Heart left ventricle (tissue), 13 donors: ENCODE results near the gene TMEM178B.

ENCODE experiments used
- POLR2A ChIP-seq, 2 donors: fragments of 450-650 bp; IDR thresholded peaks; one replicate each; pipeline ENCODE4 v1.6.1; 2017; ENCODE audit warnings: antibody characterized with exemption in 2 of 2, mild to moderate bottlenecking in 2 of 2, moderate library complexity in 2 of 2
- TF ChIP-seq, protein P1 (sequence below), 12 donors: fragments of 200-600 bp; sonication (generic) in 4 of 12; IDR thresholded peaks; one replicate each; pipeline versions ENCODE4 v1.5.0 to v1.8.0; 2018 to 2022; ENCODE audit warnings: antibody characterized with exemption in 12 of 12, mild to moderate bottlenecking in 5 of 12
- donor health status: ischemic (EF 13 %, LVEDD 7.1; RV severe dilation, severe dysfunction).
- donor health status: DM: no; HTN: yes; CAD: no.
- donor health status: DM: no; HTN: no; CAD: no.
- donor health status: ischemic (EF 25% LVEDD 6.9; RV normal size, moderate dysfunction).
- donor health status: ischemic (EF 25% LVEDD 5.7; RV mildly dilated, moderate dysfunction).
- donor health status: ischemic (EF 35%, LVEDD 5.7; RV mildly dilated, moderate dysfunction).
- donor health status: nonischemic (EF 11% LVEDD 7.7; RV severe dilation, severe dysfunction).
- donor health status: DM: yes; HTN: yes; CAD: no.
- donor health status: PGD.
- donor health status: ischemic (EF 29% LVEDD 5.4; RV normal size, mild dysfunction).
- donor health status: nonischemic (EF 23%, LVEDD 6.1; RV moderate dilation, normal function).

- TF ChIP-seq POLR2A (IDR thresholded peaks at IDR 0.05) = no peak
- TF ChIP-seq, protein P1, sequence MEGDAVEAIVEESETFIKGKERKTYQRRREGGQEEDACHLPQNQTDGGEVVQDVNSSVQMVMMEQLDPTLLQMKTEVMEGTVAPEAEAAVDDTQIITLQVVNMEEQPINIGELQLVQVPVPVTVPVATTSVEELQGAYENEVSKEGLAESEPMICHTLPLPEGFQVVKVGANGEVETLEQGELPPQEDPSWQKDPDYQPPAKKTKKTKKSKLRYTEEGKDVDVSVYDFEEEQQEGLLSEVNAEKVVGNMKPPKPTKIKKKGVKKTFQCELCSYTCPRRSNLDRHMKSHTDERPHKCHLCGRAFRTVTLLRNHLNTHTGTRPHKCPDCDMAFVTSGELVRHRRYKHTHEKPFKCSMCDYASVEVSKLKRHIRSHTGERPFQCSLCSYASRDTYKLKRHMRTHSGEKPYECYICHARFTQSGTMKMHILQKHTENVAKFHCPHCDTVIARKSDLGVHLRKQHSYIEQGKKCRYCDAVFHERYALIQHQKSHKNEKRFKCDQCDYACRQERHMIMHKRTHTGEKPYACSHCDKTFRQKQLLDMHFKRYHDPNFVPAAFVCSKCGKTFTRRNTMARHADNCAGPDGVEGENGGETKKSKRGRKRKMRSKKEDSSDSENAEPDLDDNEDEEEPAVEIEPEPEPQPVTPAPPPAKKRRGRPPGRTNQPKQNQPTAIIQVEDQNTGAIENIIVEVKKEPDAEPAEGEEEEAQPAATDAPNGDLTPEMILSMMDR (IDR thresholded peaks at IDR 0.05) = no peak
Observed at GRCh38 chr7:141410353-141411000, 336.6 kb downstream of the TMEM178B start.
